ENCODE results near the gene CAPZB.

DNA sequence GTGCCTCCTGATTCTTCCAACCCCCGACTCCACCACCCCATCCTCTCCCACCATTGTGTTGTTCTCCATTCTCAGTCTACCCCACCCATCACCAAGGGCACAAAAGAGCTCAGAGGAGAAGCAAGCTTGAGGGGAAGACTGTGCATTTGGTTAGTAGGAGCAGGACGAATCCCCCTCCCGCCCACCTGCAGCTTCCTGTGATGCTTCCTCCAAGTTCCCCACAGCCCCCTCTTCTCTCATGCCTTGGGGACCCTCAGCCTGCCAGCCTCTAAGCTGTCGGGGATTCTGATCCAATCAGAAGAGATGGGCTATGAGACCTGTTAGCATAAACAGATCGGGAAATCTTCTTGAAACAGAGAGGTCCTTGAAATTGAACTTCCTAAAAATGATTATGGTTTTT lies 22.2 kb upstream of the CAPZB start:
- TF ChIP-seq, protein P1, sequence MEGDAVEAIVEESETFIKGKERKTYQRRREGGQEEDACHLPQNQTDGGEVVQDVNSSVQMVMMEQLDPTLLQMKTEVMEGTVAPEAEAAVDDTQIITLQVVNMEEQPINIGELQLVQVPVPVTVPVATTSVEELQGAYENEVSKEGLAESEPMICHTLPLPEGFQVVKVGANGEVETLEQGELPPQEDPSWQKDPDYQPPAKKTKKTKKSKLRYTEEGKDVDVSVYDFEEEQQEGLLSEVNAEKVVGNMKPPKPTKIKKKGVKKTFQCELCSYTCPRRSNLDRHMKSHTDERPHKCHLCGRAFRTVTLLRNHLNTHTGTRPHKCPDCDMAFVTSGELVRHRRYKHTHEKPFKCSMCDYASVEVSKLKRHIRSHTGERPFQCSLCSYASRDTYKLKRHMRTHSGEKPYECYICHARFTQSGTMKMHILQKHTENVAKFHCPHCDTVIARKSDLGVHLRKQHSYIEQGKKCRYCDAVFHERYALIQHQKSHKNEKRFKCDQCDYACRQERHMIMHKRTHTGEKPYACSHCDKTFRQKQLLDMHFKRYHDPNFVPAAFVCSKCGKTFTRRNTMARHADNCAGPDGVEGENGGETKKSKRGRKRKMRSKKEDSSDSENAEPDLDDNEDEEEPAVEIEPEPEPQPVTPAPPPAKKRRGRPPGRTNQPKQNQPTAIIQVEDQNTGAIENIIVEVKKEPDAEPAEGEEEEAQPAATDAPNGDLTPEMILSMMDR (conservative IDR thresholded peaks at IDR 0.05 in 1 of 2, IDR thresholded peaks at IDR 0.05 in 1 of 2; ENCODE audit: extremely low read depth in 1 of 2, insufficient read depth in 1 of 2, low read depth in 1 of 2, low read length in 2 of 2): no peak
- TF ChIP-seq EZH2 (IDR thresholded peaks at IDR 0.05; ENCODE audit: borderline replicate concordance, low read length): no peak

Data from mammary epithelial cell (primary cell).